Progenitor cell of endocrine pancreas (in vitro differentiated cells): ENCODE results near the gene CLSTN3. TPM values are rescaled to one million over a fixed set of nuclear protein-coding genes. Genes with fewer than 3 reads are reported as not detected.

Source experiments
- DNase-seq: peaks from one replicate; pipeline ENCODE4 v3.0.0; 2021; ENCODE audit warnings: low spot score; ENCODE audit not compliant: unreplicated experiment
- H3K27ac Mint-ChIP-seq: 2 replicates; pipeline ENCODE4 v1.8.0; 2021; ENCODE audit warnings: mild to moderate bottlenecking, moderate library complexity, mixed read lengths
- H3K27me3 Mint-ChIP-seq: 2 replicates; pipeline ENCODE4 v1.8.0; 2021; ENCODE audit warnings: mixed read lengths
- H3K36me3 Mint-ChIP-seq: 2 replicates; pipeline ENCODE4 v1.8.0; 2022; ENCODE audit warnings: mixed read lengths; ENCODE audit not compliant: insufficient read depth
- H3K4me1 Mint-ChIP-seq: 2 replicates; pipeline ENCODE4 v1.8.0; 2021; ENCODE audit warnings: low read depth, mixed read lengths
- H3K4me3 Mint-ChIP-seq: 2 replicates; pipeline ENCODE4 v1.8.0; 2021; ENCODE audit warnings: low read depth, mild to moderate bottlenecking, moderate library complexity, mixed read lengths
- H3K9me3 Mint-ChIP-seq: 2 replicates; pipeline ENCODE4 v1.8.0; 2021; ENCODE audit warnings: low read depth, mixed read lengths
- CTCF ChIP-seq: fragments of 200-600 bp; sonication (generic); IDR thresholded peaks from one replicate; pipeline ENCODE4 v1.5.0; 2021; ENCODE audit warnings: antibody characterized with exemption, mild to moderate bottlenecking; ENCODE audit not compliant: unreplicated experiment
- total RNA-seq: library from RNA; stranded (reverse); gene quantifications from 2 replicates; pipeline ENCODE4 v1.2.1, GENCODE V29; 2021

Gene CLSTN3
- total RNA-seq, 1 donor from 2014 or later = 202 TPM

GRCh38 chr12:7141351-7142005 lies 11.3 kb downstream of the CLSTN3 start:
- H3K27ac Mint-ChIP-seq = no peak overlapping the region
- H3K27me3 Mint-ChIP-seq = no peaks in the 10 kb centered on the region
- H3K9me3 Mint-ChIP-seq = no peaks in the 10 kb centered on the region
- no peak for DNase-seq
- no peaks in the 10 kb centered on the region for H3K4me1 Mint-ChIP-seq
- no peak overlapping the region for H3K4me3 Mint-ChIP-seq
- no peak for TF ChIP-seq CTCF
- H3K36me3 Mint-ChIP-seq = peaks cover 52% of the 10 kb centered on the region

GRCh38 chr12:7142056-7142644 lies 12.0 kb downstream of the CLSTN3 start:
- peaks cover 53% of the 10 kb centered on the region for H3K36me3 Mint-ChIP-seq
- no peaks in the 10 kb centered on the region for H3K9me3 Mint-ChIP-seq

GRCh38 chr12:7142809-7143465 lies 12.8 kb downstream of the CLSTN3 start:
- TF ChIP-seq CTCF = no peak
- H3K36me3 Mint-ChIP-seq = peaks cover 51% of the 10 kb centered on the region
- no peaks in the 10 kb centered on the region for H3K4me1 Mint-ChIP-seq
- H3K9me3 Mint-ChIP-seq = no peaks in the 10 kb centered on the region
- no peaks in the 10 kb centered on the region for H3K27me3 Mint-ChIP-seq
- DNase-seq = no peak
- H3K27ac Mint-ChIP-seq = peak overlapping the region; percentile 63
- H3K4me3 Mint-ChIP-seq = no peak overlapping the region

More at GRCh38 chr12:7142056-7142644, 12.0 kb downstream of the CLSTN3 start:
- no peak overlapping the region for H3K4me3 Mint-ChIP-seq
- TF ChIP-seq CTCF = peak; percentile 87
- no peaks in the 10 kb centered on the region for H3K4me1 Mint-ChIP-seq
- H3K27ac Mint-ChIP-seq = no peak overlapping the region
- peak; percentile 52 for DNase-seq
- H3K27me3 Mint-ChIP-seq = no peaks in the 10 kb centered on the region

GRCh38 chr12:7143564-7143963 lies 13.4 kb downstream of the CLSTN3 start:
- no peak overlapping the region for H3K27ac Mint-ChIP-seq
- no peaks in the 10 kb centered on the region for H3K27me3 Mint-ChIP-seq
- H3K9me3 Mint-ChIP-seq = no peaks in the 10 kb centered on the region
- TF ChIP-seq CTCF = no peak
- H3K4me3 Mint-ChIP-seq = no peak overlapping the region
- no peaks in the 10 kb centered on the region for H3K4me1 Mint-ChIP-seq
- no peak for DNase-seq
- peaks cover 52% of the 10 kb centered on the region for H3K36me3 Mint-ChIP-seq

- H3K36me3 Mint-ChIP-seq = peaks cover 54% of the 10 kb centered on the region
- no peak for DNase-seq
- no peaks in the 10 kb centered on the region for H3K9me3 Mint-ChIP-seq
- no peaks in the 10 kb centered on the region for H3K4me1 Mint-ChIP-seq
- no peak overlapping the region for H3K4me3 Mint-ChIP-seq
- H3K27ac Mint-ChIP-seq = no peak overlapping the region
- TF ChIP-seq CTCF = peak; percentile 79
- no peaks in the 10 kb centered on the region for H3K27me3 Mint-ChIP-seq
These were observed 14.4 kb downstream of the CLSTN3 start for GRCh38 chr12:7144414-7145120.
